ENCODE measurements around the gene GPR107. TPM values are rescaled to one million over a fixed set of nuclear protein-coding genes. Genes with fewer than 3 reads are reported as not detected.

Gene GPR107
- total RNA-seq (2014; rRNA removed; shearing (Covaris generic)), result 18.4 and 30.7 TPM in 2 replicates
- polyA plus RNA-seq (2016; fragmentation: Nextera tagmentation; extraction: Ambion mirVana), result 6.2 and 7.3 TPM in 2 replicates
- long read RNA-seq, partial matches to known transcripts, result 3 of 6 reads
- long read RNA-seq, other reads (novel, unspliced or antisense), result 3 of 6 reads

GRCh38 chr9:130053504-130054324, at the start of gene GPR107:
TSS of gene GPR107 (plus strand) at chr9:130053906. CDS start at chr9:130053933, 27 bp downstream.
- no peaks in the 10 kb centered on the region for H3K36me3 ChIP-seq (ENCODE audit: insufficient read depth)
- ATAC-seq, result peak; percentile 92
- H3F3A ChIP-seq (replicated peaks; ENCODE audit: low read depth), result 0 out of 2 replicates have a peak, but pooled peaks cover 7% of the 10 kb centered on the region
- no peaks in the 10 kb centered on the region for H3K27me3 ChIP-seq (ENCODE audit: insufficient read depth)
- H3K9me2 ChIP-seq (ENCODE audit: insufficient read depth), result no peaks in the 10 kb centered on the region
- peak; percentile 83 for DNase-seq (ENCODE audit: low spot score)
- H3K4me2 ChIP-seq, result peak within 1 kb of the TSS; percentile 94
- peaks cover 1% of the 10 kb centered on the region; the same call in 1 of the 3 replicates for H3K36me3 Mint-ChIP-seq (ENCODE audit: low read depth)
- H3K79me2 ChIP-seq (replicated peaks; ENCODE audit: insufficient read depth), result peaks cover 50% of the 10 kb centered on the region
- peak within 1 kb of the TSS; percentile 96 for H3K4me3 Mint-ChIP-seq
- peak within 1 kb of the TSS; percentile 98 for H2AFZ ChIP-seq
- no peaks in the 10 kb centered on the region for H3K9me3 Mint-ChIP-seq
- H3K4me1 Mint-ChIP-seq, result peaks cover 14% of the 10 kb centered on the region
- H3K27me3 Mint-ChIP-seq (ENCODE audit: insufficient read depth, low read depth, poor library complexity), result peaks cover 3% of the 10 kb centered on the region
- H3K27ac Mint-ChIP-seq, result peak within 1 kb of the TSS; percentile 83
- peak within 1 kb of the TSS; percentile 79 for H3K27ac ChIP-seq (ENCODE audit: low read depth)
- no peak for TF ChIP-seq ZNF331 (CRISPR knock-in tag; IDR thresholded peaks at IDR 0.05; ENCODE audit: low read depth)
- TF ChIP-seq ZNF462 (CRISPR knock-in tag; IDR thresholded peaks at IDR 0.05), result no peak
- TF ChIP-seq ZNF114 (CRISPR knock-in tag; IDR thresholded peaks at IDR 0.05), result no peak
- peak; percentile 71 for TF ChIP-seq POLR2AphosphoS5 (IDR thresholded peaks at IDR 0.05; ENCODE audit: low read depth)
- TF ChIP-seq ETS1 (IDR thresholded peaks at IDR 0.05), result peak; percentile 71
- TF ChIP-seq CREB1 (CRISPR knock-in tag; IDR thresholded peaks at IDR 0.05; ENCODE audit: low read depth), result no peak
- TF ChIP-seq CTCF (conservative IDR thresholded peaks at IDR 0.05; ENCODE audit: low read depth in 2 of 2), result no peak
- no peak for TF ChIP-seq NANOG (IDR thresholded peaks at IDR 0.05; ENCODE audit: borderline replicate concordance)
- TF ChIP-seq EZH2phosphoT487 (IDR thresholded peaks at IDR 0.05; ENCODE audit: unreplicated experiment), result no peak
- no peak for TF ChIP-seq JUNB (IDR thresholded peaks at IDR 0.05; ENCODE audit: unreplicated experiment)
- TF ChIP-seq STAT1 (IDR thresholded peaks at IDR 0.05; ENCODE audit: unreplicated experiment), result no peak
- TF ChIP-seq EZH2 (IDR thresholded peaks at IDR 0.05; ENCODE audit: low read depth, unreplicated experiment), result no peak
- TF ChIP-seq REST (IDR thresholded peaks at IDR 0.05; ENCODE audit: unreplicated experiment), result peak; percentile 22
- H3K4me1 ChIP-seq (ENCODE audit: insufficient read depth), result peaks cover 32% of the 10 kb centered on the region; the same call in 1 of the 2 replicates
- no peaks in the 10 kb centered on the region for H4K20me1 ChIP-seq (replicated peaks; ENCODE audit: insufficient read depth)
- H3K4me3 ChIP-seq, result peak within 1 kb of the TSS; percentile 98

All from GM23338 (cell line).